ENCODE data around the gene ADORA2B. TPM values are rescaled to one million over a fixed set of nuclear protein-coding genes. Genes with fewer than 3 reads are reported as not detected.

The ADORA2B gene
- total and polyA plus RNA-seq, 8 donors = 0.27 to 2.7 (median 0.96) TPM

- DNase-seq (no peak), FAIRE-seq (no peak), ATAC-seq (no peak)
- Histone ChIP-seq H3K9me3 (no peaks in the 10 kb centered on the region), H3K4me1 (no peaks in the 10 kb centered on the region), H3K27me3 (no peaks in the 10 kb centered on the region), H3K36me3 (no peaks in the 10 kb centered on the region), H3K4me3 (no peak overlapping the region), H3K27ac (no peak overlapping the region)
- no peak for TF ChIP-seq CTCF (IDR thresholded peaks at IDR 0.05)
- intact Hi-C loops (cut with DNase I) = no loop called here
These were observed 23.3 kb upstream of the ADORA2B start for GRCh38 chr17:15921640-15922039.

GRCh38 chr17:15922586-15922985 is 22.3 kb upstream of the ADORA2B start:
- WGBS, 2 donors = 84% methylated on average over 1 of the region's 1 CpG
- no peak for TF ChIP-seq CTCF (IDR thresholded peaks at IDR 0.05)
- no peak overlapping the region for H3K27ac ChIP-seq
- H3K27me3 ChIP-seq = no peaks in the 10 kb centered on the region
- H3K36me3 ChIP-seq = no peaks in the 10 kb centered on the region
- ATAC-seq (no peak), DNase-seq (no peak), FAIRE-seq (no peak)
- no peak overlapping the region for H3K4me3 ChIP-seq
- H3K9me3 ChIP-seq = no peaks in the 10 kb centered on the region
- H3K4me1 ChIP-seq = no peaks in the 10 kb centered on the region
- intact Hi-C loops (cut with DNase I) = no loop called here

- no peak for TF ChIP-seq CTCF (IDR thresholded peaks at IDR 0.05)
- DNase-seq (peak in 1 of 6 donors; percentile 14), ATAC-seq (no peak), FAIRE-seq (no peak)
- intact Hi-C loops (cut with DNase I) = no loop called here
- Histone ChIP-seq H3K9me3 (no peaks in the 10 kb centered on the region), H3K27me3 (no peaks in the 10 kb centered on the region), H3K27ac (no peak overlapping the region), H3K4me1 (no peaks in the 10 kb centered on the region), H3K36me3 (no peaks in the 10 kb centered on the region), H3K4me3 (no peak overlapping the region)
- 74 to 77% methylated on average over 9 of the region's 9 CpGs for WGBS, 2 donors
These were observed 18.7 kb upstream of the ADORA2B start for GRCh38 chr17:15926039-15926740.

- intact Hi-C loops (cut with DNase I) = no loop called here
- Histone ChIP-seq H3K27me3 (no peaks in the 10 kb centered on the region), H3K4me1 (no peaks in the 10 kb centered on the region), H3K9me3 (no peaks in the 10 kb centered on the region), H3K36me3 (no peaks in the 10 kb centered on the region), H3K4me3 (no peak overlapping the region), H3K27ac (no peak overlapping the region)
- FAIRE-seq (no peak), ATAC-seq (peak in 1 of 4 donors; percentile 22), DNase-seq (peak in 1 of 6 donors; percentile 39)
- 37 to 40% methylated on average over 9 of the region's 9 CpGs for WGBS, 2 donors
- no peak for TF ChIP-seq CTCF (IDR thresholded peaks at IDR 0.05)
These were observed 16.6 kb upstream of the ADORA2B start for GRCh38 chr17:15928286-15928785.

GRCh38 chr17:15929941-15930340 is 15.0 kb upstream of the ADORA2B start:
- 62% methylated on average over 4 of the region's 4 CpGs for WGBS, 2 donors
- FAIRE-seq = no peak
- ATAC-seq = no peak
- no peaks in the 10 kb centered on the region for H3K27me3 ChIP-seq
- H3K4me1 ChIP-seq = no peaks in the 10 kb centered on the region
- no peak overlapping the region for H3K4me3 ChIP-seq
- intact Hi-C loops (cut with DNase I) = no loop called here
- no peaks in the 10 kb centered on the region for H3K9me3 ChIP-seq
- no peak for TF ChIP-seq CTCF (IDR thresholded peaks at IDR 0.05)
- H3K36me3 ChIP-seq = no peaks in the 10 kb centered on the region
- peak in 1 of 6 donors; percentile 17 for DNase-seq
- no peak overlapping the region for H3K27ac ChIP-seq

All from pancreas (tissue), 10 donors.